SK-N-SH (cell line): ENCODE results near the gene PKP2. TPM values are rescaled to one million over a fixed set of nuclear protein-coding genes. Genes with fewer than 3 reads are reported as not detected.

Experiments
- CTCF ChIA-PET: fragments of 300-600, 350-600 bp; formaldehyde crosslinking; extraction: SDS; loops from one replicate; lab custom pipeline; 2021; lab: Yijun Ruan, JAX
- POLR2A ChIA-PET: fragments of 350-600 bp; sonication (Branson Sonifier 250); formaldehyde crosslinking; extraction: SDS; loops from one replicate; lab custom pipeline; 2020; ENCODE audit warnings: antibody characterized with exemption, inconsistent platforms; lab: Yijun Ruan, JAX
- DNase-seq: peaks from one replicate; pipeline ENCODE4 v3.0.0; 2012
- H2AFZ ChIP-seq: fragments of 200-600 bp; sonication (generic); 2 replicates; pipeline ENCODE4 v1.8.1; 2016; ENCODE audit warnings: antibody characterized with exemption, mild to moderate bottlenecking, low read depth
- H3F3A ChIP-seq: fragments of 200-600 bp; sonication (generic); replicated peaks from 2 replicates; pipeline ENCODE3; 2016; ENCODE audit warnings: antibody characterized with exemption, mild to moderate bottlenecking; ENCODE audit not compliant: insufficient read depth
- H3K27ac ChIP-seq, 2 experiments: fragments of 200-500 bp in 1 of 2; fragments of 200-600 bp in 1 of 2; sonication (Bioruptor generic) in 1 of 2; sonication (generic), shearing (Covaris generic) in 1 of 2; 2 replicates each; pipeline versions ENCODE4 v1.5.1 to v1.6.1; 2014 to 2016; ENCODE audit warnings: low read depth in 2 of 2, inconsistent platforms in 1 of 2, low read length in 1 of 2, mild to moderate bottlenecking in 1 of 2, mixed read lengths in 1 of 2
- H3K27me3 ChIP-seq: fragments of 200-600 bp; sonication (generic), shearing (Covaris generic); 2 replicates; pipeline ENCODE4 v1.6.1; 2016; ENCODE audit warnings: mixed run types; ENCODE audit not compliant: insufficient read depth
- H3K36me3 ChIP-seq, 2 experiments: fragments of 200-500 bp in 1 of 2; fragments of 200-600 bp in 1 of 2; sonication (Bioruptor generic) in 1 of 2; sonication (generic) in 1 of 2; replicated peaks in 1 of 2; 2 replicates each; pipeline versions ENCODE3 to v1.5.1; 2014 to 2016; ENCODE audit warnings: low read length in 1 of 2, mild to moderate bottlenecking in 1 of 2; ENCODE audit not compliant: insufficient read depth in 2 of 2, control insufficient read depth in 1 of 2
- H3K4me1 ChIP-seq, 2 experiments: fragments of 200-500 bp in 1 of 2; fragments of 200-600 bp in 1 of 2; sonication (Bioruptor generic) in 1 of 2; sonication (generic), shearing (Covaris generic) in 1 of 2; 2 replicates each; pipeline versions ENCODE4 v1.5.1 to v1.6.1; 2014 to 2016; ENCODE audit warnings: low read depth in 1 of 2, low read length in 1 of 2, mixed run types in 1 of 2; ENCODE audit not compliant: insufficient read depth in 2 of 2, control insufficient read depth in 1 of 2
- H3K4me2 ChIP-seq: fragments of 200-600 bp; sonication (generic), shearing (Covaris generic); 2 replicates; pipeline ENCODE4 v1.6.1; 2017; ENCODE audit warnings: mixed run types
- H3K4me3 ChIP-seq, 2 experiments: fragments of 200-500 bp in 1 of 2; fragments of 200-600 bp in 1 of 2; sonication (Bioruptor generic) in 1 of 2; sonication (generic), shearing (Covaris generic) in 1 of 2; 2 replicates each; pipeline versions ENCODE4 v1.5.1 to v1.8.1; 2014 to 2016; ENCODE audit warnings: low read depth in 2 of 2, inconsistent platforms in 1 of 2, low read length in 1 of 2, mild to moderate bottlenecking in 1 of 2, mixed read lengths in 1 of 2, moderate library complexity in 1 of 2
- H3K79me2 ChIP-seq: fragments of 200-600 bp; sonication (generic); 2 replicates; pipeline ENCODE4 v1.8.1; 2017; ENCODE audit warnings: mild to moderate bottlenecking; ENCODE audit not compliant: insufficient read depth
- H3K9ac ChIP-seq: fragments of 200-600 bp; sonication (generic); 2 replicates; pipeline ENCODE4 v1.6.1; 2017; ENCODE audit warnings: mixed run types
- H3K9me2 ChIP-seq: fragments of 200-600 bp; sonication (generic); 2 replicates; pipeline ENCODE4 v1.6.1; 2017; ENCODE audit warnings: mixed run types
- H3K9me3 ChIP-seq: fragments of 200-600 bp; sonication (generic); 2 replicates; pipeline ENCODE4 v1.6.1; 2017; ENCODE audit warnings: mixed run types, mild to moderate bottlenecking, moderate library complexity
- H4K20me1 ChIP-seq: fragments of 200-600 bp; sonication (generic); 2 replicates; pipeline ENCODE4 v1.6.1; 2017; ENCODE audit warnings: mild to moderate bottlenecking, mixed run types; ENCODE audit not compliant: insufficient read depth
- CHD2 ChIP-seq: fragments of 150-350 bp; IDR thresholded peaks from 2 replicates; pipeline ENCODE4 v1.6.1; 2018; ENCODE audit warnings: low read length; ENCODE audit not compliant: partially characterized antibody
- FOXM1 ChIP-seq: IDR thresholded peaks from 2 replicates; pipeline ENCODE4 v1.4.0; 2012; ENCODE audit warnings: low read depth, mild to moderate bottlenecking
- IRF3 ChIP-seq: fragments of 150-350 bp; IDR thresholded peaks from 2 replicates; pipeline ENCODE4 v1.6.1; 2016; ENCODE audit warnings: mild to moderate bottlenecking, low read depth, low read length
- JUND ChIP-seq: IDR thresholded peaks from 2 replicates; pipeline ENCODE4 v1.4.0; 2012
- MEF2A ChIP-seq: IDR thresholded peaks from 2 replicates; pipeline ENCODE4 v1.4.0; 2012; ENCODE audit warnings: low read depth, borderline replicate concordance
- MXI1 ChIP-seq: IDR thresholded peaks from 2 replicates; pipeline ENCODE4 v1.6.1; 2012; ENCODE audit warnings: mild to moderate bottlenecking, low read depth, low read length, improper control_type of control experiment
- NFIC ChIP-seq: IDR thresholded peaks from 2 replicates; pipeline ENCODE4 v1.4.0; 2012; ENCODE audit warnings: borderline replicate concordance
- PBX3 ChIP-seq: IDR thresholded peaks from 2 replicates; pipeline ENCODE4; 2012
- RAD21 ChIP-seq: IDR thresholded peaks from 2 replicates; pipeline ENCODE4 v1.6.1; 2012; ENCODE audit warnings: mild to moderate bottlenecking, low read length
- REST ChIP-seq: IDR thresholded peaks from 2 replicates; pipeline ENCODE4 v1.6.1; 2012; ENCODE audit warnings: mild to moderate bottlenecking, low read depth, low read length, moderate library complexity
- SIN3A ChIP-seq: IDR thresholded peaks from 2 replicates; pipeline ENCODE4 v1.6.1; 2012; ENCODE audit warnings: low read depth, mild to moderate bottlenecking, low read length, moderate library complexity, borderline replicate concordance
- TCF12 ChIP-seq: IDR thresholded peaks from 2 replicates; pipeline ENCODE4 v1.4.0; 2012
- whole genome bisulfite sequencing: methylation state at CpG from one replicate; pipeline ENCODE4 v1.1.6; 2017; ENCODE audit warnings: low lambda C conversion rate; 5-methylcytosine and 5-hydroxymethylcytosine counted together
- polyA plus RNA-seq, 3 experiments: library from polyadenylated mRNA; depleted of rRNA; stranded (reverse); fragments of >200 nt; gene quantifications; 2 replicates each; pipeline ENCODE4 v1.2.3, GENCODE V29; 2012

Gene PKP2
- polyA plus RNA-seq, 1 of the 3 experiments (the other 2 are of a cell fraction) = 0.10 TPM

- H2AFZ ChIP-seq = no peak overlapping the region
- no peaks in the 10 kb centered on the region for H3K79me2 ChIP-seq
- DNase-seq = no peak
- ChIA-PET POLR2A (interaction anchor here (0.5 kb wide), 1 partner anchor 147 kb away, joined by 4 read pairs; the partner anchor contains the start of gene YARS2), CTCF (interaction anchor here (1.3 to 2.0 kb wide), 2 partner anchors 16 to 147 kb away, joined by 7 read pairs; partner anchors contain the start of gene YARS2)
- no peak overlapping the region for H3K9ac ChIP-seq
- H3K4me2 ChIP-seq = no peak overlapping the region
- 39% methylated on average over 4 of the region's 4 CpGs for WGBS
- no peaks in the 10 kb centered on the region for H3K9me2 ChIP-seq
- H3K4me1 ChIP-seq = peaks cover 0 to 4% of the 10 kb centered on the region in 2 experiments; a peak in 1 of 4 replicates
- no peak overlapping the region for H3K27ac ChIP-seq
- no peaks in the 10 kb centered on the region; the same call in 1 of the 2 replicates for H3K27me3 ChIP-seq
- H4K20me1 ChIP-seq = no peaks in the 10 kb centered on the region
- no peaks in the 10 kb centered on the region for H3K9me3 ChIP-seq
- no peak overlapping the region for H3K4me3 ChIP-seq
- no peaks in the 10 kb centered on the region for H3F3A ChIP-seq
- no peak for TF ChIP-seq RAD21
- no peak for TF ChIP-seq SIN3A
- no peak for TF ChIP-seq IRF3
- no peak for TF ChIP-seq CHD2
- TF ChIP-seq, all 33 proteins: peak for 0
- H3K36me3 ChIP-seq = no peaks in the 10 kb centered on the region
Measured at GRCh38 chr12:32902287-32902997, 5.9 kb upstream of the PKP2 start.

GRCh38 chr12:32901553-32901952, 5.0 kb upstream of the PKP2 start:
- Histone ChIP-seq H3K27ac (no peak overlapping the region), H3K36me3 (no peaks in the 10 kb centered on the region)

More at GRCh38 chr12:32901553-32901952, 5.0 kb upstream of the PKP2 start:
- Histone ChIP-seq H3K4me1 (peaks cover 0 to 7% of the 10 kb centered on the region in 2 experiments; a peak in 1 of 4 replicates), H3F3A (no peaks in the 10 kb centered on the region), H3K4me3 (no peak overlapping the region), H3K27me3 (no peaks in the 10 kb centered on the region; the same call in 1 of the 2 replicates), H3K9me2 (no peaks in the 10 kb centered on the region), H3K4me2 (no peak overlapping the region), H3K9ac (no peak overlapping the region), H3K9me3 (no peaks in the 10 kb centered on the region), H4K20me1 (no peaks in the 10 kb centered on the region), H3K79me2 (no peaks in the 10 kb centered on the region), H2AFZ (no peak overlapping the region; the same call in 1 of the 2 replicates)
- WGBS = 67% methylated on average over 4 of the region's 4 CpGs
- CTCF ChIA-PET = interaction anchor here (2.0 kb wide), 1 partner anchor 17 kb away, joined by 7 read pairs; no protein-coding TSS in a partner anchor
- DNase-seq = no peak
- no peak for TF ChIP-seq CHD2
- TF ChIP-seq FOXM1 = no peak
- TF ChIP-seq MEF2A = no peak
- no peak for TF ChIP-seq NFIC
- TF ChIP-seq JUND = no peak
- TF ChIP-seq REST = no peak
- TF ChIP-seq RAD21 = no peak
- no peak for TF ChIP-seq MXI1
- TF ChIP-seq IRF3 = no peak
- no peak for TF ChIP-seq TCF12
- TF ChIP-seq PBX3 = no peak
- POLR2A ChIA-PET = no interaction called here
